Measurements from ENCODE around the gene TMEM45A.

GRCh38 chr3:100590114-100590839 is 97.9 kb downstream of the TMEM45A start:
- TF ChIP-seq CTCF (IDR thresholded peaks at IDR 0.05): peak; percentile 57 to 94 (median 86)
- TF ChIP-seq POLR2A (IDR thresholded peaks at IDR 0.05): no peak
